Thyroid gland (tissue), 4 donors: Measurements from ENCODE around the gene MYL3. TPM values are rescaled to one million over a fixed set of nuclear protein-coding genes. Genes with fewer than 3 reads are reported as not detected.

ENCODE experiments used
- DNase-seq, 2 donors: peaks; one replicate each; pipeline ENCODE4 v3.0.0-alpha.2; 2019
- H3K27ac ChIP-seq, 3 donors: fragments of 200-600 bp; sonication (generic); 1 replicate in 2 of 3; 2 replicates in 1 of 3; pipeline ENCODE4 v1.5.1; 2016 to 2019; ENCODE audit warnings: mild to moderate bottlenecking in 1 of 3, moderate library complexity in 1 of 3
- H3K27me3 ChIP-seq: fragments of 200-600 bp; sonication (generic); one replicate; pipeline ENCODE4 v1.5.1; 2019
- H3K36me3 ChIP-seq, 2 donors: fragments of 200-600 bp; sonication (generic); one replicate each; pipeline ENCODE4 v1.5.1; 2016 to 2019
- H3K4me1 ChIP-seq, 2 donors: fragments of 200-600 bp; sonication (generic); one replicate each; pipeline ENCODE4 v1.5.1; 2017 to 2019
- H3K4me3 ChIP-seq, 3 donors: fragments of 200-600 bp; sonication (generic); replicated peaks in 1 of 3; 1 replicate in 2 of 3; 2 replicates in 1 of 3; pipeline ENCODE4 v1.5.1; 2016; ENCODE audit warnings: mild to moderate bottlenecking in 1 of 3
- H3K9me3 ChIP-seq: fragments of 200-600 bp; sonication (generic); one replicate; pipeline ENCODE4 v1.5.1; 2017
- POLR2A ChIP-seq, 2 donors: fragments of 450-650 bp; IDR thresholded peaks; one replicate each; pipeline ENCODE4 v1.6.1; 2017; ENCODE audit warnings: antibody characterized with exemption in 2 of 2, mild to moderate bottlenecking in 2 of 2, moderate library complexity in 1 of 2
- WGBS, 2 donors: methylation state at CpG; one replicate each; pipeline ENCODE4 v1.1.5; 2017; 5-methylcytosine and 5-hydroxymethylcytosine counted together
- intact Hi-C: fragments of 100-400 bp; cut with DNase I; formaldehyde crosslinking; loops from one replicate; pipeline ENCODE4 v1.15.1; 2023
- total RNA-seq, 4 donors: library from RNA; depleted of rRNA; stranded (reverse); fragments of >200 nt; gene quantifications; one replicate each; pipeline ENCODE4 v1.2.3, GENCODE V29; 2016
- TF ChIP-seq, protein P1 (sequence below), 6 experiments: fragments of 200-600 bp in 3 of 6; fragments of 450-650 bp in 3 of 6; sonication (generic) in 3 of 6; IDR thresholded peaks; one replicate each; pipeline ENCODE4 v1.5.1; 2016 to 2019; ENCODE audit warnings: antibody characterized with exemption in 6 of 6, mild to moderate bottlenecking in 2 of 6, inconsistent platforms in 1 of 6, moderate library complexity in 1 of 6

The MYL3 gene
- total RNA-seq, 4 donors from 2014 or later, result 1.8 to 2.8 TPM; not detected in 2

DNA sequence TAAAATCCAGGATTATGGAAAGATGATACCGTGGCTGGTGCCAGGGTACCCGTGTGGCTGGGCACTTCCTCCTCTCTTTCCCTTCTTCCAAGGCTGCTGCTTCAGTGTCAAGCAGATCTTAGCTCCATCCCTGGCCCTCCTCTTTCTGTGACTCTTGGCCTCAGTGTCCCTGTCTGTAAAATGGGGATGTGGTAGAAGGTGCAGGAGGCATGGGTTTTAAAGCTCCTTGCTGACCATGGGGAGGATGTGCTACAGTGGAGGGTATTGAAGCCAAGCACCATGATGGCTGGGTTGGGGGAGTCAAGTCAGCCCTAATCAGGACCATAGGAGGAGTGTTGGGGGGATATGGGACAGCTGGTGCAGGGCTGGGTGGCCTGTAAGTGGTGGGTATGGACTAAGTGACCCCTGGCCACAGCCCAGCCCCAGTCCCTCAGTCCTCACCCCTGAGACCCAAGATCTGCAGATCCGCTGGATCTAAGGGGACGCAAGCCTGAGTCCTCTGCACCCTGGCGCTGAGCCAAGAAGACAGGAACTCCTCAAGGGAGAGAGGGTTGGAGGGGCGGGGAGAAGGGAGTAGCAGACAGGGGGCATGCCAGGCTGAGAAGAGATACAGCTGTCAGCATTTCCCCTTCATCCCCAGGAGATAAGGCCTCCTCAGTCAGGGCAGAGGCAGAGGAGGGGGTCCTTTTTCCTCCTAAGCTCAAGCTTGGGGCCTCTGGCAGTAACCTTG, 26.3 kb upstream of the MYL3 start:
- Histone ChIP-seq H3K36me3 (no peaks in the 10 kb centered on the region), H3K27ac (no peak overlapping the region), H3K27me3 (no peaks in the 10 kb centered on the region), H3K4me3 (no peak overlapping the region), H3K9me3 (no peaks in the 10 kb centered on the region), H3K4me1 (peaks cover 8 to 23% of the 10 kb centered on the region in 2 donors)
- 57 to 64% methylated on average over 6 of the region's 6 CpGs for whole genome bisulfite sequencing, 2 donors
- no peak for TF ChIP-seq POLR2A (IDR thresholded peaks at IDR 0.05)
- TF ChIP-seq, protein P1, sequence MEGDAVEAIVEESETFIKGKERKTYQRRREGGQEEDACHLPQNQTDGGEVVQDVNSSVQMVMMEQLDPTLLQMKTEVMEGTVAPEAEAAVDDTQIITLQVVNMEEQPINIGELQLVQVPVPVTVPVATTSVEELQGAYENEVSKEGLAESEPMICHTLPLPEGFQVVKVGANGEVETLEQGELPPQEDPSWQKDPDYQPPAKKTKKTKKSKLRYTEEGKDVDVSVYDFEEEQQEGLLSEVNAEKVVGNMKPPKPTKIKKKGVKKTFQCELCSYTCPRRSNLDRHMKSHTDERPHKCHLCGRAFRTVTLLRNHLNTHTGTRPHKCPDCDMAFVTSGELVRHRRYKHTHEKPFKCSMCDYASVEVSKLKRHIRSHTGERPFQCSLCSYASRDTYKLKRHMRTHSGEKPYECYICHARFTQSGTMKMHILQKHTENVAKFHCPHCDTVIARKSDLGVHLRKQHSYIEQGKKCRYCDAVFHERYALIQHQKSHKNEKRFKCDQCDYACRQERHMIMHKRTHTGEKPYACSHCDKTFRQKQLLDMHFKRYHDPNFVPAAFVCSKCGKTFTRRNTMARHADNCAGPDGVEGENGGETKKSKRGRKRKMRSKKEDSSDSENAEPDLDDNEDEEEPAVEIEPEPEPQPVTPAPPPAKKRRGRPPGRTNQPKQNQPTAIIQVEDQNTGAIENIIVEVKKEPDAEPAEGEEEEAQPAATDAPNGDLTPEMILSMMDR (IDR thresholded peaks at IDR 0.05), result no peak
- DNase-seq, result peak in 1 of 2 donors; percentile 31
- intact Hi-C loops, result no loop called here

DNA sequence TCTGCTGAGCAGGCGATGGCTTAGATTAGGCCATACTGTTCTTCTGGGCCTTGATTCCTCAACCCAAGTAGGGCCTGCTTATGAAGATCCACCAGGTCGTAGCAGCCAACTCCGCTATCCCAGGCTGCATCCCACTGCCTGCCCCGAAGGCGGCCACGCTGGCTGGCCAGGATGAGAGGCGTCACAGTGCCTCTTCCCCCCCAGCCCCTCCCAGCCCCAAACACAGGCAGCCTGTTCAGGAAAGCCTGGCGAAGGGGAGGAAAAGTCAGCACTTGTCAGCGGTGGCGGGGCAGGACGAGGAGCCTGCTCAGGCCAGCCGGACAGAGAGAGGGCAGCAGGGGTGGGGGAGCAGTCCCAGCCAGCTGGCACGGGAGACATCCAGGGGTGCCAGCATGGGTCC, 25.5 kb upstream of the MYL3 start:
- Histone ChIP-seq H3K4me3 (no peak overlapping the region), H3K27ac (no peak overlapping the region), H3K36me3 (no peaks in the 10 kb centered on the region), H3K4me1 (peaks cover 8 to 23% of the 10 kb centered on the region in 2 donors), H3K9me3 (no peaks in the 10 kb centered on the region), H3K27me3 (no peaks in the 10 kb centered on the region)
- 71 to 89% methylated on average over 13 of the region's 13 CpGs for WGBS, 2 donors
- TF ChIP-seq, protein P1 (IDR thresholded peaks at IDR 0.05), result no peak
- TF ChIP-seq POLR2A (IDR thresholded peaks at IDR 0.05), result no peak
- intact Hi-C loops, result no loop called here
- peak in 1 of 2 donors; percentile 28 for DNase-seq

DNA sequence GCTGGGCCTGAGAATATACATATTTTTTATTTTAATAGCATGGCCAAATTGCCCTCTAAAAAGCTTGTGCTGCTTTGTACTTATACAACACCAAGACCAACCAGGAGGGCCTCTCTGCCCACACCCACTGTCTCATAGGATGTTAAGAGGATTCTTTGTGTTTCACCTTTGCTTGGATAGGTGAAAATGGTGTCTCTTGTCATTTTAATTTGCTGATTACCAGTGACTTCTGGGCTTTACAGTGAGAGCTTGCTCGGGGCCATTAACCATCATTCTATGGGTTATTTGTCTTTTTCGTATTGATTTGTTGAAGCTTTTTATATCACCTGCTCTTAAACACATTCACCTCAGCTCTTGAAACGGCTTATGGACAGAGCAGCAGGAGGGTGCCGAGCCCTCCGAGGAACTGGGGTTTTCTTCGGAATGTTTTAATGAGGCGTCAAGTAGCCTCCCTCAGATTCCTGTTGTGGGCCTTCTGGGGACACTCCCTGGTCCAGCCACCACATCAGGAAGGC, 24.8 kb upstream of the MYL3 start:
- intact Hi-C loops, result no loop called here
- Histone ChIP-seq H3K4me3 (no peak overlapping the region), H3K27me3 (no peaks in the 10 kb centered on the region), H3K9me3 (no peaks in the 10 kb centered on the region), H3K27ac (no peak overlapping the region), H3K4me1 (peaks cover 8 to 23% of the 10 kb centered on the region in 2 donors), H3K36me3 (no peaks in the 10 kb centered on the region)
- DNase-seq, result no peak
- TF ChIP-seq, protein P1 (IDR thresholded peaks at IDR 0.05), result no peak
- no peak for TF ChIP-seq POLR2A (IDR thresholded peaks at IDR 0.05)
- 77 to 83% methylated on average over 7 of the region's 7 CpGs for WGBS, 2 donors

DNA sequence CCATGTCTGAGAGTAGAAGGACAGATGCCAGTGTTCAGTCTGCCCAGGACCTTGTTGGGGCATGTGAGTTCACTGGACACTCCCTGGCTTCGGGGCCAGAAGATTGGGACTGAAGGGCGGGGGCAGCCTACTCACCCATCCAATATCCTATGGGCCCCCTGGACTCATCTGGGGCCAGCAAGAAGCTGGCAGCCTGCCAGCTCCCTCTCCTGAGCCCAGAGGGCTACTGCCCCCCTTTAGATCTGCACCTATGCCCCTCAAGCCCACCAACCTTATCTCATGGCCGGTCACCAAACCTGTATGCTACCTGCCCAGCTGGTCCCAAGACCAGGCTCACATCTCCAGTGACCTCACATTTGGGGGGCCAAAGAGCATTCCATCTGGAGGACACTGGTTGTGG, 22.4 kb upstream of the MYL3 start:
- H3K27me3 ChIP-seq, result no peaks in the 10 kb centered on the region
- TF ChIP-seq POLR2A (IDR thresholded peaks at IDR 0.05), result no peak
- TF ChIP-seq, protein P1 (IDR thresholded peaks at IDR 0.05), result no peak
- H3K36me3 ChIP-seq, result no peaks in the 10 kb centered on the region
- no peak overlapping the region for H3K27ac ChIP-seq
- no peak overlapping the region for H3K4me3 ChIP-seq
- H3K9me3 ChIP-seq, result no peaks in the 10 kb centered on the region
- no peak for DNase-seq
- WGBS, 2 donors, result 100% methylated on average over 1 to 2 of the region's 3 CpGs
- intact Hi-C loops, result no loop called here
- H3K4me1 ChIP-seq, result peaks cover 6 to 26% of the 10 kb centered on the region in 2 donors

DNA sequence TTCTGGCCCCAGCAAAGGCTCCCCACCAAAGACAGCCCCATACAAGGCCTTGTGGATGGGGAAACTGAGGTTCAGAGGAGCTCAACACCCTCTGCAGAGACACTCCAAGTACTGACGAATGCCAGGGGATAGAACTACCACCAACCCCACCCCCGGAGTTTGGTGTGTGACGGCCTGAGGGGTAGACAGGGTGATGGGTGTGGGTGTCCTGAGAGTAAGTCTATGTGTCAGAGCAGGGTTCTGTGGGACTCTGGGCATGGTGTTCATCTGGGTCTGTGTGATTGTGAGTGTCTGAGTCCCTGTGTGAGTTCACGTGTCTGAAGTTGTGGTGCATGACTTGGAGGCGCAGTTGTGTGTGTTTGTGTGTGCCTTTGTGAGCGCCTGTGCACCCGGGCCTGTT, 21.7 kb upstream of the MYL3 start:
- peaks cover 6 to 26% of the 10 kb centered on the region in 2 donors for H3K4me1 ChIP-seq
- H3K9me3 ChIP-seq, result no peaks in the 10 kb centered on the region
- TF ChIP-seq POLR2A (IDR thresholded peaks at IDR 0.05), result no peak
- TF ChIP-seq, protein P1 (IDR thresholded peaks at IDR 0.05), result no peak
- H3K27me3 ChIP-seq, result no peaks in the 10 kb centered on the region
- H3K4me3 ChIP-seq, result no peak overlapping the region
- intact Hi-C loops, result no loop called here
- WGBS, 2 donors, result 90 to 99% methylated on average over 7 of the region's 7 CpGs
- H3K36me3 ChIP-seq, result no peaks in the 10 kb centered on the region
- no peak for DNase-seq
- H3K27ac ChIP-seq, result no peak overlapping the region
